ENCODE measurements around the gene FREM1. TPM values are rescaled to one million over a fixed set of nuclear protein-coding genes. Genes with fewer than 3 reads are reported as not detected.
A peak's percentile ranks its signal among the peaks of the same experiment; 100 is the strongest.

Gene FREM1
- total and polyA plus RNA-seq, 12 donors: 2.8 to 24.1 (median 7.1) TPM

DNA sequence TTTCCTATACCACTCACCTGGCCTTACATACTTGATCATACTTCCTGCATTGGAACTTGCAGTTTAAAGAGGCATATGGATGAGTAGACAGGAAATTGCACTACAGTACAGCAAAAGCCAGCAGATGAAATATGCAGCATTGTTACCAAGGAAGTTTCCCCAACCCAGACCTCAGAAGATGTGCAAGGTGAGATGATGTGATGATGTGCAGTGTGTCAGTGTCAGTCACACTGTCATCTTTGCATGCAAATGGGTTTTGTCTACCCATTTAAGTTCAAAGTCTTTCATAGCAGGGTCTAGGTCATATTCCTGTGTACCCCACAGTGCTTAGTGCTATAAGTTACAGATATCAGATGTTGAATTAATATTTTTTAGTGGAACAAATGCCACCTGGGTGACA is 98.4 kb downstream of the FREM1 start:
- Histone ChIP-seq H3K27ac (no peak overlapping the region), H3K4me3 (no peak overlapping the region), H3K36me3 (replicated peaks in 1 of 2) (no peaks in the 10 kb centered on the region), H3K4me1 (replicated peaks in 1 of 2) (no peaks in the 10 kb centered on the region), H3K27me3 (no peaks in the 10 kb centered on the region), H3K9me3 (replicated peaks in 1 of 3) (no peaks in the 10 kb centered on the region)
- DNase-seq: no peak
- TF ChIP-seq, protein P1, sequence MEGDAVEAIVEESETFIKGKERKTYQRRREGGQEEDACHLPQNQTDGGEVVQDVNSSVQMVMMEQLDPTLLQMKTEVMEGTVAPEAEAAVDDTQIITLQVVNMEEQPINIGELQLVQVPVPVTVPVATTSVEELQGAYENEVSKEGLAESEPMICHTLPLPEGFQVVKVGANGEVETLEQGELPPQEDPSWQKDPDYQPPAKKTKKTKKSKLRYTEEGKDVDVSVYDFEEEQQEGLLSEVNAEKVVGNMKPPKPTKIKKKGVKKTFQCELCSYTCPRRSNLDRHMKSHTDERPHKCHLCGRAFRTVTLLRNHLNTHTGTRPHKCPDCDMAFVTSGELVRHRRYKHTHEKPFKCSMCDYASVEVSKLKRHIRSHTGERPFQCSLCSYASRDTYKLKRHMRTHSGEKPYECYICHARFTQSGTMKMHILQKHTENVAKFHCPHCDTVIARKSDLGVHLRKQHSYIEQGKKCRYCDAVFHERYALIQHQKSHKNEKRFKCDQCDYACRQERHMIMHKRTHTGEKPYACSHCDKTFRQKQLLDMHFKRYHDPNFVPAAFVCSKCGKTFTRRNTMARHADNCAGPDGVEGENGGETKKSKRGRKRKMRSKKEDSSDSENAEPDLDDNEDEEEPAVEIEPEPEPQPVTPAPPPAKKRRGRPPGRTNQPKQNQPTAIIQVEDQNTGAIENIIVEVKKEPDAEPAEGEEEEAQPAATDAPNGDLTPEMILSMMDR (IDR thresholded peaks at IDR 0.05): no peak
- intact Hi-C loops (cut with DNase I): no loop called here

DNA sequence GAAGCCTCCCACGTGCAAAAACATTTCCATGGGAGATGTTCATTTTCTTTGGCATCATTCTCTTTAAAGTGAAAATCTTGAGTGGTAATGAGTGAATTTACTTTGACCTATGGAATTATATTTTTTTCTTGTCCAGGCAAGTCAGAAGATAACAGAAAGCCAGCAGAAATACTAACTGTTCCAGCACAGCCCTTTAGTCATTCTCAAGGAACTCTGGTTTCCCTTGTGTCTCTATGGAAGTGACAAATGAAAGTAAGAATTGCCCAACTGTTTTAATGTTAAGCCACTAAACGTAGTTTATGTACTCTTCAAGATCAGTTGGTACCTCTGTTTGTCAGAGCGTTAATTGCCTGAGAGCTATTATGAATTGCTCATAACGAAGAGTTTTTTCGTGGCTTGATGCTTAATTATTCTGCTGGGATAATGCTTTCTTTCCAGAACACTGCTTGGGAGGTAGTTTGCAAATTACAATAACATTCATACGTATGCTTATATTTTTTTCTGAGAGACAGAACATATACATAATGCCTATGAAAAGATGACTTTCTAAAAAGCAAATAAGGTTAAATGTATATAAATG is 103.2 kb downstream of the FREM1 start:
- no peaks in the 10 kb centered on the region for H3K27me3 ChIP-seq
- H3K9me3 ChIP-seq (replicated peaks in 1 of 3): no peaks in the 10 kb centered on the region
- intact Hi-C loops (cut with DNase I): no loop called here
- H3K27ac ChIP-seq: peak overlapping the region in 1 of 5 donors; percentile 6
- H3K4me1 ChIP-seq (replicated peaks in 1 of 2): no peaks in the 10 kb centered on the region
- H3K4me3 ChIP-seq: no peak overlapping the region
- H3K36me3 ChIP-seq (replicated peaks in 1 of 2): no peaks in the 10 kb centered on the region
- TF ChIP-seq POLR2A (IDR thresholded peaks at IDR 0.05): no peak
- TF ChIP-seq, protein P1 (IDR thresholded peaks at IDR 0.05): no peak
- WGBS, 4 donors: 59 to 68% (median 67%) methylated on average over 6 of the region's 6 CpGs
- DNase-seq: no peak

DNA sequence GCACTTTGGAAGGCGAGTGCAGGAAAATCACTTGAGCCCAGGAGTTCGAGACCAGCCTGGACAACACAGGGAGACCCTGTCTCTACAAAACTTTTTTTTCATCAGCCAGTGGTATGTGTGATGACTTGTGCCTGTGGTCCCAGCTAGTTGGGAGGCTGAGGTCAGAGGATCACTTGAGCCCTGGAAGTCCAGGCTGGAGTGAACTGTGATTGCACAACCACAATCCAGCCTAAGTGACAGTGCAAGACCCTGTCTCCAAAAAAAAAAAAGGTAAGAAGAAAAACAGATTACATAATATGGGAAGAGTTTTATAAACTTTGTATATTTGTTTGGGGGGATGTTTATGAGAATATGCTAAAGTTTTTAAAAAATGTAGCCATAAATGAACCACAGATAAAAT is 111.2 kb downstream of the FREM1 start:
- Histone ChIP-seq H3K27me3 (no peaks in the 10 kb centered on the region), H3K27ac (no peak overlapping the region), H3K4me1 (replicated peaks in 1 of 2) (no peaks in the 10 kb centered on the region), H3K9me3 (replicated peaks in 1 of 3) (no peaks in the 10 kb centered on the region), H3K4me3 (no peak overlapping the region), H3K36me3 (replicated peaks in 1 of 2) (no peaks in the 10 kb centered on the region)
- no peak for DNase-seq
- intact Hi-C loops (cut with DNase I): no loop called here
- WGBS, 4 donors: 90 to 94% (median 92%) methylated on average over 2 of the region's 2 CpGs; no CpG with 5 or more reads in 1 of the 4 donors
- TF ChIP-seq POLR2A (IDR thresholded peaks at IDR 0.05): no peak
- TF ChIP-seq, protein P1 (IDR thresholded peaks at IDR 0.05): no peak

- TF ChIP-seq POLR2A (IDR thresholded peaks at IDR 0.05): no peak
- H3K9me3 ChIP-seq (replicated peaks in 1 of 3): no peaks in the 10 kb centered on the region
- no peaks in the 10 kb centered on the region for H3K27me3 ChIP-seq
- no peak for DNase-seq
- no peak overlapping the region for H3K4me3 ChIP-seq
- 40 to 50% (median 44%) methylated on average over 1 of the region's 1 CpG for WGBS, 4 donors
- H3K27ac ChIP-seq: no peak overlapping the region
- H3K4me1 ChIP-seq (replicated peaks in 1 of 2): no peaks in the 10 kb centered on the region
- no peaks in the 10 kb centered on the region for H3K36me3 ChIP-seq (replicated peaks in 1 of 2)
- intact Hi-C loops (cut with DNase I): no loop called here
Observed at GRCh38 chr9:14797435-14797834, 112.8 kb downstream of the FREM1 start.

DNA sequence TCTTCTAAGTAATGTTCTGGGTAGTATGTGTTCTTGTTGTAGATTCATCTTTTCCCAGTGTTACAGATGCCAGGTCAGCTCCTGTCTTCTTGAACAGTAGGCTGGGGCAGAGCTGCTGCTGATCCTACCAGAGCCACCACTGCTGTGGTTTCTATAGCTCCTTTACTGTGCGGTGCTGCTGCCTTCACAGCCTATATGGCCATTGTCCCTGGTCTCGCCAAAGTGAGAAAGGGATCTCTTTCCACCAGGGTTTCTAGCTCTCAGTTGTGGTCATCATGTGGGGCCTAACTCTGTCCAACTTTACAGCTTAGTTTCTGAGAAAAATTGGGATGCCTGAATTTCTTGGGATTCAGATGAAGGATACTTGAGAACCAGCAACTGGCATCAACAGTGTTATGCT is 116.8 kb downstream of the FREM1 start:
- TF ChIP-seq, protein P1 (IDR thresholded peaks at IDR 0.05): no peak
- no peak for TF ChIP-seq POLR2A (IDR thresholded peaks at IDR 0.05)
- Histone ChIP-seq H3K9me3 (replicated peaks in 1 of 3) (no peaks in the 10 kb centered on the region), H3K27me3 (no peaks in the 10 kb centered on the region), H3K27ac (no peak overlapping the region), H3K36me3 (replicated peaks in 1 of 2) (no peaks in the 10 kb centered on the region), H3K4me1 (replicated peaks in 1 of 2) (no peaks in the 10 kb centered on the region), H3K4me3 (no peak overlapping the region)
- 98 to 100% (median 100%) methylated on average over 2 of the region's 2 CpGs for WGBS, 4 donors
- no peak for DNase-seq
- intact Hi-C loops (cut with DNase I): no loop called here

Data from adrenal gland (tissue), 12 donors.